GM12878 (cell line): ENCODE results near the gene OR2T2. TPM values are rescaled to one million over a fixed set of nuclear protein-coding genes. Genes with fewer than 3 reads are reported as not detected.
A peak's percentile ranks its signal among the peaks of the same experiment; 100 is the strongest.

Experiments
- ATF2 ChIP-seq: IDR thresholded peaks from 2 replicates; pipeline ENCODE4 v1.6.1; 2012; ENCODE audit warnings: low read length, inconsistent platforms
- BMI1 ChIP-seq: fragments of 450-650 bp; IDR thresholded peaks from 2 replicates; pipeline ENCODE4 v1.6.1; 2016; ENCODE audit warnings: mild to moderate bottlenecking, moderate library complexity, borderline replicate concordance
- BRCA1 ChIP-seq: IDR thresholded peaks from 2 replicates; pipeline ENCODE4 v1.6.1; 2011; ENCODE audit warnings: low read depth, low read length, improper control_type of control experiment
- CBFB ChIP-seq: IDR thresholded peaks from 2 replicates; pipeline ENCODE4 v1.6.1; 2016; ENCODE audit warnings: antibody characterized with exemption, low read depth
- CREB1 ChIP-seq: IDR thresholded peaks from 2 replicates; pipeline ENCODE4 v1.6.1; 2012; ENCODE audit warnings: low read depth, mild to moderate bottlenecking, inconsistent platforms
- CREM ChIP-seq: IDR thresholded peaks from 2 replicates; pipeline ENCODE4 v1.6.1; 2014; ENCODE audit warnings: antibody characterized with exemption, low read depth
- EED ChIP-seq: sonication (generic); IDR thresholded peaks from 2 replicates; pipeline ENCODE4 v1.6.1; 2016; ENCODE audit warnings: antibody characterized with exemption, low read depth
- EP300 ChIP-seq, 2 experiments: fragments of 150-350 bp in 1 of 2; IDR thresholded peaks; 2 replicates each; pipeline ENCODE4 v1.6.1; 2011 to 2012; ENCODE audit warnings: low read depth in 2 of 2, low read length in 2 of 2, borderline replicate concordance in 1 of 2, improper control_type of control experiment in 1 of 2, inconsistent platforms in 1 of 2; ENCODE audit not compliant: control insufficient read depth in 1 of 2
- GABPA ChIP-seq: IDR thresholded peaks from 2 replicates; pipeline ENCODE4 v1.6.1; 2014; ENCODE audit warnings: antibody characterized with exemption, low read depth, mild to moderate bottlenecking, inconsistent platforms
- IKZF1 ChIP-seq: fragments of 450-650 bp; conservative IDR thresholded peaks from 2 replicates; pipeline ENCODE4 v1.6.1; 2017; ENCODE audit warnings: antibody characterized with exemption, mild to moderate bottlenecking
- IKZF2 ChIP-seq, 2 experiments: fragments of 450-650 bp; IDR thresholded peaks; 2 replicates each; pipeline ENCODE4 v1.6.1; 2017; ENCODE audit warnings: mild to moderate bottlenecking in 2 of 2, moderate library complexity in 2 of 2
- KLF5 ChIP-seq: fragments of 450-650 bp; IDR thresholded peaks from 2 replicates; pipeline ENCODE4 v1.6.1; 2014; ENCODE audit warnings: mild to moderate bottlenecking; ENCODE audit not compliant: partially characterized antibody
- MLLT1 ChIP-seq: fragments of 450-650 bp; IDR thresholded peaks from 2 replicates; pipeline ENCODE4 v1.6.1; 2016; ENCODE audit warnings: mild to moderate bottlenecking
- MTA2 ChIP-seq: fragments of 450-650 bp; IDR thresholded peaks from 2 replicates; pipeline ENCODE4 v1.6.1; 2016; ENCODE audit warnings: low read depth, mild to moderate bottlenecking, moderate library complexity
- MTA3 ChIP-seq: IDR thresholded peaks from 2 replicates; pipeline ENCODE4 v1.6.1; 2012; ENCODE audit warnings: low read length, inconsistent platforms, borderline replicate concordance
- MXI1 ChIP-seq: fragments of 150-350 bp; IDR thresholded peaks from 2 replicates; pipeline ENCODE4 v1.6.1; 2011; ENCODE audit warnings: low read depth, mild to moderate bottlenecking, inconsistent platforms, low read length, improper control_type of control experiment
- NKRF ChIP-seq: fragments of 450-650 bp; conservative IDR thresholded peaks from 2 replicates; pipeline ENCODE4 v1.6.1; 2017; ENCODE audit warnings: mild to moderate bottlenecking, moderate library complexity
- NR2F1 ChIP-seq: fragments of 450-650 bp; conservative IDR thresholded peaks from 2 replicates; pipeline ENCODE4 v1.6.1; 2017; ENCODE audit warnings: mild to moderate bottlenecking
- PML ChIP-seq: IDR thresholded peaks from 2 replicates; pipeline ENCODE4 v1.6.1; 2012; ENCODE audit warnings: low read length, inconsistent platforms
- POU2F2 ChIP-seq: IDR thresholded peaks from 3 replicates; pipeline ENCODE4 v1.6.1; 2011; ENCODE audit warnings: low read depth, mild to moderate bottlenecking, low read length, borderline replicate concordance
- SMAD1 ChIP-seq: fragments of 450-650 bp; IDR thresholded peaks from 2 replicates; pipeline ENCODE4 v1.6.1; 2018; ENCODE audit warnings: mild to moderate bottlenecking, low read depth; ENCODE audit not compliant: partially characterized antibody
- SMARCA5 ChIP-seq: fragments of 450-650 bp; IDR thresholded peaks from 2 replicates; pipeline ENCODE4 v1.6.1; 2017; ENCODE audit warnings: mild to moderate bottlenecking
- SMC3 ChIP-seq: IDR thresholded peaks from 2 replicates; pipeline ENCODE4 v1.6.1; 2011; ENCODE audit warnings: low read length, improper control_type of control experiment, borderline replicate concordance
- SPI1 ChIP-seq: IDR thresholded peaks from 2 replicates; pipeline ENCODE4 v1.6.1; 2011; ENCODE audit warnings: low read depth, mild to moderate bottlenecking, low read length, moderate library complexity, borderline replicate concordance; ENCODE audit not compliant: insufficient read depth
- TCF3 ChIP-seq: IDR thresholded peaks from 2 replicates; pipeline ENCODE4 v1.6.1; 2012; ENCODE audit warnings: low read depth, mild to moderate bottlenecking, low read length, borderline replicate concordance; ENCODE audit not compliant: insufficient read depth
- YBX1 ChIP-seq: fragments of 450-650 bp; IDR thresholded peaks from 2 replicates; pipeline ENCODE4 v1.6.1; 2016; ENCODE audit warnings: antibody characterized with exemption
- polyA plus RNA-seq, 11 experiments: library from polyadenylated mRNA; depleted of rRNA in 4 of 11; unstranded in 6 of 11; stranded (reverse) in 5 of 11; fragments of >200 nt; fragmentation: Nextera tagmentation in 4 of 11; fragmentation: Illumina TruSeq in 1 of 11; extraction: Ambion mirVana in 4 of 11; extraction: Trizol in 1 of 11; gene quantifications; 1 replicate in 1 of 11; 2 replicates in 10 of 11; pipeline versions ENCODE4 v1.2.1 to v1.2.3, GENCODE V29; 2011 to 2016; ENCODE audit warnings: inconsistent platforms in 2 of 11, missing spikeins in 2 of 11, low read depth in 1 of 11
- total RNA-seq, 4 experiments: library from RNA; depleted of rRNA in 3 of 4; stranded (reverse); fragments of >200 nt in 3 of 4; fragmentation: Illumina TruSeq in 1 of 4; extraction: Trizol in 1 of 4; gene quantifications; 2 replicates each; pipeline versions ENCODE4 v1.2.1 to v1.2.3, GENCODE V29; 2013 to 2021

Gene OR2T2
- total and polyA plus RNA-seq, 10 of the 15 experiments (the other 5 are each of a cell fraction or from before 2014, with no cell fraction given): 0.07 to 7.0 (median 1.2) TPM

- TF ChIP-seq EP300 (IDR thresholded peaks at IDR 0.05; ENCODE audit: borderline replicate concordance in 1 of 2, control insufficient read depth in 1 of 2, low read depth in 2 of 2, low read length in 2 of 2) (peak; percentile 8 to 26; a peak in 1 of 4 replicates), MLLT1 (0 out of 2 replicates have a peak, but pooled peaks have one; percentile 69), NKRF (0 out of 2 replicates have a peak, but pooled peaks have one; percentile 24), IKZF1 (peak; percentile 79), CREB1 (peak; percentile 32; the same call in 1 of the 2 replicates), BMI1 (0 out of 2 replicates have a peak, but pooled peaks have one; percentile 52), CREM (no peak; the same call in 1 of the 2 replicates), MXI1 (no peak), PML (no peak), EED (0 out of 2 replicates have a peak, but pooled peaks have one; percentile 3), SMC3 (no peak), SMAD1 (peak; percentile 14), NR2F1 (peak; percentile 77), GABPA (no peak), SPI1 (no peak), SMARCA5 (no peak), KLF5 (no peak), YBX1 (no peak), IKZF2 (IDR thresholded peaks at IDR 0.05) (peak; percentile 51 to 79; a peak in 3 of 4 replicates), CBFB (peak; percentile 90), ATF2 (peak; percentile 79; the same call in 1 of the 2 replicates), BRCA1 (no peak), POU2F2 (0 out of 3 replicates have a peak, but pooled peaks have one; percentile 42), MTA3 (0 out of 2 replicates have a peak, but pooled peaks have one; percentile 62), TCF3 (no peak), MTA2 (peak; percentile 79; the same call in 1 of the 2 replicates)
- TF ChIP-seq, all 136 proteins: peak for 27
These were observed 38.4 kb upstream of the OR2T2 start (continued) for GRCh38 chr1:248406721-248407692.
